ENCODE measurements around the gene GTPBP2. TPM values are rescaled to one million over a fixed set of nuclear protein-coding genes. Genes with fewer than 3 reads are reported as not detected.

The GTPBP2 gene
- total and polyA plus RNA-seq, 10 of the 15 experiments (the other 5 are each of a cell fraction or from before 2014, with no cell fraction given), result 5.9 to 63.4 (median 39.8) TPM

DNA sequence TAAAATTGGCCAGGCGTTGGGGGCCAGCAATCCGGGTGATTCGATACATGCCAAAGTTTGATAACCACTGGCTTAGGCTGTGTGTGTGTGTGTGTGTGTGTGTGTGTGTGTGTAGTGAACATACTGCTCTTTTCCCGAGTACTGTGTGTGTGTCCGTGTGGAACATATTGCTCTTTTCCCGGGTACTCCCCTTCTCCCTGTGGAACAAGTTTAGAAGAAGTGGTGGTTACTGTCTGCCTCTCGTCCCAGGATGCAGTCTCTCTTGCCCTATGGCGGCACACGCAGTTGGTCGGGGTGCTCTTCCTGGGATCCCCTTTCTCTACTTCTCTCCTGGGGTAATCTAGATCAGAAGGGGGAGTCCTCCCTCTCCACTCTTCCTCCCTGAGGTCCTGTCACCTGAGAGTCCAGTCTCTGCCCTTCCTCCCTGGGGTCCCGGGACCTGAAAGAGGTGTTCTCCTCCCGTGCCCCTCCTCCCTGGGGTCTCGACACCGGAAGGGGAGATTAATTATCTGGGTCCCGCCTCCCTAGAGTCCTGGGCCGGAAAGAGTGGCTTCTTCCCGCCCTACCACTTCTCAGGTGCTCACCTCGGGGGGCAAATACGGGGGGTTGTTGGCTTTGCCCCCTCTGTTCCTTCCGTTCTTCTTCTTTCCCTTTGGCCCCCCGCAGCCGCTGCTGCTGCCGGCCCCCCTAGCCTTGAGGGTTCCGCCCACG lies 516 bp downstream of the GTPBP2 start:
- FAIRE-seq, result peak; percentile 54
- no peak for TF ChIP-seq ZBED1 (IDR thresholded peaks at IDR 0.05; ENCODE audit: borderline replicate concordance)
- TF ChIP-seq SPI1 (IDR thresholded peaks at IDR 0.05; ENCODE audit: borderline replicate concordance, insufficient read depth, low read depth, low read length), result no peak
- TF ChIP-seq RB1 (IDR thresholded peaks at IDR 0.05; ENCODE audit: borderline replicate concordance), result peak; percentile 48; the same call in 1 of the 2 replicates
- TF ChIP-seq, protein P1, sequence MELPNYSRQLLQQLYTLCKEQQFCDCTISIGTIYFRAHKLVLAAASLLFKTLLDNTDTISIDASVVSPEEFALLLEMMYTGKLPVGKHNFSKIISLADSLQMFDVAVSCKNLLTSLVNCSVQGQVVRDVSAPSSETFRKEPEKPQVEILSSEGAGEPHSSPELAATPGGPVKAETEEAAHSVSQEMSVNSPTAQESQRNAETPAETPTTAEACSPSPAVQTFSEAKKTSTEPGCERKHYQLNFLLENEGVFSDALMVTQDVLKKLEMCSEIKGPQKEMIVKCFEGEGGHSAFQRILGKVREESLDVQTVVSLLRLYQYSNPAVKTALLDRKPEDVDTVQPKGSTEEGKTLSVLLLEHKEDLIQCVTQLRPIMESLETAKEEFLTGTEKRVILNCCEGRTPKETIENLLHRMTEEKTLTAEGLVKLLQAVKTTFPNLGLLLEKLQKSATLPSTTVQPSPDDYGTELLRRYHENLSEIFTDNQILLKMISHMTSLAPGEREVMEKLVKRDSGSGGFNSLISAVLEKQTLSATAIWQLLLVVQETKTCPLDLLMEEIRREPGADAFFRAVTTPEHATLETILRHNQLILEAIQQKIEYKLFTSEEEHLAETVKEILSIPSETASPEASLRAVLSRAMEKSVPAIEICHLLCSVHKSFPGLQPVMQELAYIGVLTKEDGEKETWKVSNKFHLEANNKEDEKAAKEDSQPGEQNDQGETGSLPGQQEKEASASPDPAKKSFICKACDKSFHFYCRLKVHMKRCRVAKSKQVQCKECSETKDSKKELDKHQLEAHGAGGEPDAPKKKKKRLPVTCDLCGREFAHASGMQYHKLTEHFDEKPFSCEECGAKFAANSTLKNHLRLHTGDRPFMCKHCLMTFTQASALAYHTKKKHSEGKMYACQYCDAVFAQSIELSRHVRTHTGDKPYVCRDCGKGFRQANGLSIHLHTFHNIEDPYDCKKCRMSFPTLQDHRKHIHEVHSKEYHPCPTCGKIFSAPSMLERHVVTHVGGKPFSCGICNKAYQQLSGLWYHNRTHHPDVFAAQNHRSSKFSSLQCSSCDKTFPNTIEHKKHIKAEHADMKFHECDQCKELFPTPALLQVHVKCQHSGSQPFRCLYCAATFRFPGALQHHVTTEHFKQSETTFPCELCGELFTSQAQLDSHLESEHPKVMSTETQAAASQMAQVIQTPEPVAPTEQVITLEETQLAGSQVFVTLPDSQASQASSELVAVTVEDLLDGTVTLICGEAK (IDR thresholded peaks at IDR 0.05; ENCODE audit: borderline replicate concordance), result no peak
- peak; percentile 20; the same call in 1 of the 2 replicates for TF ChIP-seq DPF2 (IDR thresholded peaks at IDR 0.05)
- TF ChIP-seq PAX5 (IDR thresholded peaks at IDR 0.05; ENCODE audit: borderline replicate concordance, low read depth, low read length), result no peak
- TF ChIP-seq NBN (IDR thresholded peaks at IDR 0.05), result 0 out of 2 replicates have a peak, but pooled peaks have one; percentile 72
- TF ChIP-seq, protein P2, sequence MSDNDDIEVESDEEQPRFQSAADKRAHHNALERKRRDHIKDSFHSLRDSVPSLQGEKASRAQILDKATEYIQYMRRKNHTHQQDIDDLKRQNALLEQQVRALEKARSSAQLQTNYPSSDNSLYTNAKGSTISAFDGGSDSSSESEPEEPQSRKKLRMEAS (IDR thresholded peaks at IDR 0.05; ENCODE audit: low read depth, low read length), result peak; percentile 36; the same call in 1 of the 2 replicates
- peak; percentile 57; the same call in 1 of the 2 replicates for TF ChIP-seq POLR2AphosphoS5 (IDR thresholded peaks at IDR 0.05; ENCODE audit: low read length)
- TF ChIP-seq, protein P3, sequence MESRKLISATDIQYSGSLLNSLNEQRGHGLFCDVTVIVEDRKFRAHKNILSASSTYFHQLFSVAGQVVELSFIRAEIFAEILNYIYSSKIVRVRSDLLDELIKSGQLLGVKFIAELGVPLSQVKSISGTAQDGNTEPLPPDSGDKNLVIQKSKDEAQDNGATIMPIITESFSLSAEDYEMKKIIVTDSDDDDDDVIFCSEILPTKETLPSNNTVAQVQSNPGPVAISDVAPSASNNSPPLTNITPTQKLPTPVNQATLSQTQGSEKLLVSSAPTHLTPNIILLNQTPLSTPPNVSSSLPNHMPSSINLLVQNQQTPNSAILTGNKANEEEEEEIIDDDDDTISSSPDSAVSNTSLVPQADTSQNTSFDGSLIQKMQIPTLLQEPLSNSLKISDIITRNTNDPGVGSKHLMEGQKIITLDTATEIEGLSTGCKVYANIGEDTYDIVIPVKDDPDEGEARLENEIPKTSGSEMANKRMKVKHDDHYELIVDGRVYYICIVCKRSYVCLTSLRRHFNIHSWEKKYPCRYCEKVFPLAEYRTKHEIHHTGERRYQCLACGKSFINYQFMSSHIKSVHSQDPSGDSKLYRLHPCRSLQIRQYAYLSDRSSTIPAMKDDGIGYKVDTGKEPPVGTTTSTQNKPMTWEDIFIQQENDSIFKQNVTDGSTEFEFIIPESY (IDR thresholded peaks at IDR 0.05), result no peak
- TF ChIP-seq MTA2 (IDR thresholded peaks at IDR 0.05; ENCODE audit: low read depth), result peak; percentile 12; the same call in 1 of the 2 replicates
- TF ChIP-seq PAX8 (IDR thresholded peaks at IDR 0.05), result no peak
- no peak for TF ChIP-seq TAF1 (IDR thresholded peaks at IDR 0.05; ENCODE audit: borderline replicate concordance, low read depth, low read length)
- TF ChIP-seq, protein P4, sequence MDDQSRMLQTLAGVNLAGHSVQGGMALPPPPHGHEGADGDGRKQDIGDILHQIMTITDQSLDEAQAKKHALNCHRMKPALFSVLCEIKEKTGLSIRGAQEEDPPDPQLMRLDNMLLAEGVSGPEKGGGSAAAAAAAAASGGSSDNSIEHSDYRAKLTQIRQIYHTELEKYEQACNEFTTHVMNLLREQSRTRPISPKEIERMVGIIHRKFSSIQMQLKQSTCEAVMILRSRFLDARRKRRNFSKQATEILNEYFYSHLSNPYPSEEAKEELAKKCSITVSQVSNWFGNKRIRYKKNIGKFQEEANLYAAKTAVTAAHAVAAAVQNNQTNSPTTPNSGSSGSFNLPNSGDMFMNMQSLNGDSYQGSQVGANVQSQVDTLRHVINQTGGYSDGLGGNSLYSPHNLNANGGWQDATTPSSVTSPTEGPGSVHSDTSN (IDR thresholded peaks at IDR 0.05; ENCODE audit: insufficient replicate concordance, low read depth, low read length), result peak; percentile 15
- TF ChIP-seq GABPA (IDR thresholded peaks at IDR 0.05; ENCODE audit: low read depth), result peak; percentile 68; the same call in 1 of the 2 replicates

More for the DNA sequence above, 516 bp downstream of the GTPBP2 start:
- DNase-seq (ENCODE audit: low read depth, low spot score) (no peak), ATAC-seq (peak; percentile 45)
- RAD21 ChIA-PET (ENCODE audit: unreplicated experiment), result interaction anchor here (1.0 to 1.9 kb wide), 8 partner anchors 28 to 445 kb away, joined by 3 to 9 read pairs (median 4); partner anchors contain the start of genes POLH and XPO5
- POLR2A ChIA-PET, result interaction anchor here (0.6 to 2.9 kb wide), 15 partner anchors 8 to 591 kb away, joined by 3 to 16 read pairs (median 7); partner anchors contain the start of genes MRPS18A, POLH, RSPH9 and VEGFA
- no peaks in the 10 kb centered on the region for H4K20me1 ChIP-seq (ENCODE audit: control insufficient read depth, insufficient read depth)
- H3K36me3 ChIP-seq (ENCODE audit: control insufficient read depth in 2 of 2, insufficient read depth in 2 of 2, low read length in 1 of 2), result peaks cover 10 to 27% of the 10 kb centered on the region in 2 experiments
- in situ Hi-C loops (cut with MboI), result no loop called here
- intact Hi-C loops (cut with micrococcal nuclease; ENCODE audit: unreplicated experiment), result no loop called here
- peak overlapping the region; percentile 61 for H2AFZ ChIP-seq (ENCODE audit: control insufficient read depth, low read depth, low read length)
- WGBS (ENCODE audit: insufficient coverage, insufficient replicate concordance, low lambda C conversion rate, missing lambda C conversion rate), result 3% methylated on average over 23 of the region's 25 CpGs
- peak overlapping the region; percentile 64 for H3K9ac ChIP-seq (ENCODE audit: control insufficient read depth, insufficient read depth, low read length)
- peaks cover 22% of the 10 kb centered on the region for H3K79me2 ChIP-seq (ENCODE audit: control insufficient read depth, insufficient read depth, low read length)
- H3K9me3 ChIP-seq (replicated peaks; ENCODE audit: control insufficient read depth, insufficient read depth, low read length), result no peaks in the 10 kb centered on the region
- BruUV-seq (replicated peaks), result TSS peak; percentile 76
- H3K4me3 ChIP-seq, result peak overlapping the region; percentile 75
- SMC1A ChIA-PET (ENCODE audit: uncharacterized antibody, unreplicated experiment), result interaction anchor here (1.0 to 2.1 kb wide), 6 partner anchors 11 to 644 kb away, joined by 3 to 7 read pairs (median 5); partner anchors contain the start of genes PPP2R5D and RSPH9
- H3K27ac ChIP-seq (ENCODE audit: control insufficient read depth, insufficient read depth), result peak overlapping the region; percentile 69
- peak overlapping the region; percentile 78 for H3K4me2 ChIP-seq (ENCODE audit: control insufficient read depth, insufficient read depth)
- H3K4me1 ChIP-seq (ENCODE audit: control insufficient read depth, insufficient read depth, low read length), result peaks cover 20% of the 10 kb centered on the region
- no peaks in the 10 kb centered on the region for H3K27me3 ChIP-seq (replicated peaks in 1 of 2; ENCODE audit: control insufficient read depth in 2 of 2, insufficient read depth in 2 of 2, low read length in 1 of 2)
- CTCF ChIA-PET, result interaction anchor here (0.7 to 2.3 kb wide), 7 partner anchors 16 to 639 kb away, joined by 4 to 16 read pairs (median 7); partner anchors contain the start of gene RSPH9

All from GM12878 (cell line).